A549 treated with CORT108297 at 1 μM for 4 hours (cell line): ENCODE measurements around the gene DDTL. TPM values are rescaled to one million over a fixed set of nuclear protein-coding genes. Genes with fewer than 3 reads are reported as not detected.

Source experiments
- total RNA-seq: library from RNA; stranded (reverse); fragments of 200-300 nt; extraction: Qiagen RNA extraction; gene quantifications from 5 replicates; pipeline ENCODE4 v1.2.3, GENCODE V29; 2022

Gene DDTL
- total RNA-seq = 1.5 to 2.1 TPM (median 1.9 TPM) in 5 replicates

GRCh38 chr22:23966568-23966967, at the start of gene DDTL:
TSS of gene DDTL (plus strand) at chr22:23966888. CDS start at chr22:23966915, 27 bp downstream.

GRCh38 chr22:23961084-23961771, 5.5 kb upstream of the DDTL start, which contains the start of gene GSTT2B:
TSS of gene GSTT2B (minus strand) at chr22:23961195. CDS start at chr22:23961131, 64 bp downstream.

GRCh38 chr22:23974345-23974744, 7.7 kb downstream of the DDTL start, which contains the start of gene DDT:
TSS of gene DDT (minus strand) at chr22:23974441. CDS start at chr22:23974414, 27 bp downstream.

GRCh38 chr22:23979557-23980240, 13.0 kb downstream of the DDTL start, which contains the start of gene GSTT2:
TSS of gene GSTT2 (plus strand) at chr22:23980134.

GRCh38 chr22:24005201-24005600, 38.5 kb downstream of the DDTL start, which contains the start of gene GSTT4:
TSS of gene GSTT4 (minus strand) at chr22:24005453. CDS start at chr22:24005356, 97 bp downstream.

Other genes with a start within 250 kb of the DDTL start
- gene ZNF70, start 215.8 kb upstream of the DDTL start, total RNA-seq = 0.82 to 1.3 TPM (median 0.96 TPM) in 5 replicates
- gene VPREB3, start 212.5 kb upstream of the DDTL start, total RNA-seq = 0.82 to 1.9 TPM (median 1.00 TPM) in 5 replicates
- not detected in 5 replicates for gene C22orf15, start 203.9 kb upstream of the DDTL start, total RNA-seq
- gene CHCHD10, start 198.9 kb upstream of the DDTL start, total RNA-seq = 73.8 to 194 TPM (median 186 TPM) in 5 replicates
- 0.12 to 0.24 TPM (median 0.21 TPM) in 5 replicates for gene MMP11, start 194.0 kb upstream of the DDTL start, total RNA-seq
- gene SMARCB1, start 179.9 kb upstream of the DDTL start, total RNA-seq = 47.8 to 56.3 TPM (median 51.4 TPM) in 5 replicates
- 0.17 to 1.6 TPM (median 0.34 TPM) in 5 replicates for gene DERL3, start 127.9 kb upstream of the DDTL start, total RNA-seq
- gene SLC2A11, start 109.0 kb upstream of the DDTL start, total RNA-seq = 6.4 to 9.9 TPM (median 9.7 TPM) in 5 replicates
- 477 to 982 TPM (median 945 TPM) in 5 replicates for gene MIF, start 72.5 kb upstream of the DDTL start, total RNA-seq
- gene GSTT2B, start 5.7 kb upstream of the DDTL start, total RNA-seq = 0.21 to 0.47 TPM (median 0.35 TPM) in 5 replicates
- gene DDT, start 7.6 kb downstream of the DDTL start, total RNA-seq = 108 to 180 TPM (median 165 TPM) in 5 replicates
- 0.11 to 0.20 TPM in 2 of 5 replicates, not detected in the others for gene GSTT2, start 13.2 kb downstream of the DDTL start, total RNA-seq
- not detected in 5 replicates for gene GSTT4, start 38.6 kb downstream of the DDTL start, total RNA-seq
- gene CABIN1, start 44.4 kb downstream of the DDTL start, total RNA-seq = 18.4 to 27.6 TPM (median 24.8 TPM) in 5 replicates
- 51.8 to 70.7 TPM (median 69.9 TPM) in 5 replicates for gene SUSD2, start 214.6 kb downstream of the DDTL start, total RNA-seq